ENCODE measurements around the gene DDX39A.
A peak's percentile ranks its signal among the peaks of the same experiment; 100 is the strongest.
"Not testable (repeated sequence)": the region's sequence is repeated elsewhere in the genome, so short reads cannot be mapped to it uniquely, and the experiment has no call there.

Gene DDX39A

GRCh38 chr19:14402332-14403144 is 16.6 kb downstream of the DDX39A start:
- in situ Hi-C loops (cut with MboI; ENCODE audit: low pct_unique_long_range_greater_than_20kb, low sequenced_read_pairs, unreplicated experiment) = no loop called here
- no peak for TF ChIP-seq CTCF (IDR thresholded peaks at IDR 0.05; ENCODE audit: extremely low read depth, insufficient read depth, missing control alignments)
- no peak for DNase-seq (ENCODE audit: low spot score)

- no peak for TF ChIP-seq CTCF (IDR thresholded peaks at IDR 0.05; ENCODE audit: extremely low read depth, insufficient read depth, missing control alignments)
- in situ Hi-C loops (cut with MboI; ENCODE audit: low pct_unique_long_range_greater_than_20kb, low sequenced_read_pairs, unreplicated experiment) = no loop called here
- no peak for DNase-seq (ENCODE audit: low spot score)
Measured at GRCh38 chr19:14401468-14402195, 17.5 kb downstream of the DDX39A start.

GRCh38 chr19:14400951-14401431 is 18.1 kb downstream of the DDX39A start:
- TF ChIP-seq CTCF (IDR thresholded peaks at IDR 0.05; ENCODE audit: extremely low read depth, insufficient read depth, missing control alignments) = no peak
- in situ Hi-C loops (cut with MboI; ENCODE audit: low pct_unique_long_range_greater_than_20kb, low sequenced_read_pairs, unreplicated experiment) = no loop called here
- peak; percentile 18 for DNase-seq (ENCODE audit: low spot score)

GRCh38 chr19:14397168-14397567 is 22.0 kb downstream of the DDX39A start:
- DNase-seq (ENCODE audit: low spot score) = not testable (repeated sequence)

GRCh38 chr19:14396730-14397129 is 22.4 kb downstream of the DDX39A start:
- DNase-seq (ENCODE audit: low spot score) = not testable (repeated sequence)
- in situ Hi-C loops (cut with MboI; ENCODE audit: low pct_unique_long_range_greater_than_20kb, low sequenced_read_pairs, unreplicated experiment) = loop anchor here (5.0 kb wide), 1 partner anchor 371 kb away; no protein-coding TSS in a partner anchor

More at GRCh38 chr19:14397168-14397567, 22.0 kb downstream of the DDX39A start:
- in situ Hi-C loops (cut with MboI; ENCODE audit: low pct_unique_long_range_greater_than_20kb, low sequenced_read_pairs, unreplicated experiment) = loop anchor here (5.0 kb wide), 1 partner anchor 370 kb away; no protein-coding TSS in a partner anchor

GRCh38 chr19:14395710-14396336 is 23.3 kb downstream of the DDX39A start:
- in situ Hi-C loops (cut with MboI; ENCODE audit: low pct_unique_long_range_greater_than_20kb, low sequenced_read_pairs, unreplicated experiment) = loop anchor here (5.0 kb wide), 1 partner anchor 371 kb away; no protein-coding TSS in a partner anchor
- TF ChIP-seq CTCF (IDR thresholded peaks at IDR 0.05; ENCODE audit: extremely low read depth, insufficient read depth, missing control alignments) = no peak
- DNase-seq (ENCODE audit: low spot score) = no peak

- TF ChIP-seq CTCF (IDR thresholded peaks at IDR 0.05; ENCODE audit: extremely low read depth, insufficient read depth, missing control alignments) = no peak
- in situ Hi-C loops (cut with MboI; ENCODE audit: low pct_unique_long_range_greater_than_20kb, low sequenced_read_pairs, unreplicated experiment) = loop anchor here (5.0 kb wide), 1 partner anchor 372 kb away; no protein-coding TSS in a partner anchor
- DNase-seq (ENCODE audit: low spot score) = no peak
Measured at GRCh38 chr19:14395262-14395661, 23.9 kb downstream of the DDX39A start.
